Progenitor cell of endocrine pancreas (in vitro differentiated cells): ENCODE data around the gene SLC9A9. TPM values are rescaled to one million over a fixed set of nuclear protein-coding genes. Genes with fewer than 3 reads are reported as not detected.

Experiments used
- DNase-seq: peaks from one replicate; pipeline ENCODE4 v3.0.0; 2021; ENCODE audit warnings: low spot score; ENCODE audit not compliant: unreplicated experiment
- H3K27ac Mint-ChIP-seq: 2 replicates; pipeline ENCODE4 v1.8.0; 2021; ENCODE audit warnings: mild to moderate bottlenecking, moderate library complexity, mixed read lengths
- H3K27me3 Mint-ChIP-seq: 2 replicates; pipeline ENCODE4 v1.8.0; 2021; ENCODE audit warnings: mixed read lengths
- H3K36me3 Mint-ChIP-seq: 2 replicates; pipeline ENCODE4 v1.8.0; 2022; ENCODE audit warnings: mixed read lengths; ENCODE audit not compliant: insufficient read depth
- H3K4me1 Mint-ChIP-seq: 2 replicates; pipeline ENCODE4 v1.8.0; 2021; ENCODE audit warnings: low read depth, mixed read lengths
- H3K4me3 Mint-ChIP-seq: 2 replicates; pipeline ENCODE4 v1.8.0; 2021; ENCODE audit warnings: low read depth, mild to moderate bottlenecking, moderate library complexity, mixed read lengths
- H3K9me3 Mint-ChIP-seq: 2 replicates; pipeline ENCODE4 v1.8.0; 2021; ENCODE audit warnings: low read depth, mixed read lengths
- CTCF ChIP-seq: fragments of 200-600 bp; sonication (generic); IDR thresholded peaks from one replicate; pipeline ENCODE4 v1.5.0; 2021; ENCODE audit warnings: antibody characterized with exemption, mild to moderate bottlenecking; ENCODE audit not compliant: unreplicated experiment
- total RNA-seq: library from RNA; stranded (reverse); gene quantifications from 2 replicates; pipeline ENCODE4 v1.2.1, GENCODE V29; 2021

The SLC9A9 gene
- total RNA-seq, 1 donor from 2014 or later = 0.17 TPM

GRCh38 chr3:143220741-143221140 is 627.5 kb downstream of the SLC9A9 start:
- no peak overlapping the region for H3K4me3 Mint-ChIP-seq
- no peaks in the 10 kb centered on the region for H3K36me3 Mint-ChIP-seq
- H3K9me3 Mint-ChIP-seq = no peaks in the 10 kb centered on the region
- no peaks in the 10 kb centered on the region for H3K27me3 Mint-ChIP-seq
- peak overlapping the region; percentile 38 for H3K27ac Mint-ChIP-seq
- TF ChIP-seq CTCF = no peak
- no peak for DNase-seq
- peaks cover 9% of the 10 kb centered on the region for H3K4me1 Mint-ChIP-seq

DNA sequence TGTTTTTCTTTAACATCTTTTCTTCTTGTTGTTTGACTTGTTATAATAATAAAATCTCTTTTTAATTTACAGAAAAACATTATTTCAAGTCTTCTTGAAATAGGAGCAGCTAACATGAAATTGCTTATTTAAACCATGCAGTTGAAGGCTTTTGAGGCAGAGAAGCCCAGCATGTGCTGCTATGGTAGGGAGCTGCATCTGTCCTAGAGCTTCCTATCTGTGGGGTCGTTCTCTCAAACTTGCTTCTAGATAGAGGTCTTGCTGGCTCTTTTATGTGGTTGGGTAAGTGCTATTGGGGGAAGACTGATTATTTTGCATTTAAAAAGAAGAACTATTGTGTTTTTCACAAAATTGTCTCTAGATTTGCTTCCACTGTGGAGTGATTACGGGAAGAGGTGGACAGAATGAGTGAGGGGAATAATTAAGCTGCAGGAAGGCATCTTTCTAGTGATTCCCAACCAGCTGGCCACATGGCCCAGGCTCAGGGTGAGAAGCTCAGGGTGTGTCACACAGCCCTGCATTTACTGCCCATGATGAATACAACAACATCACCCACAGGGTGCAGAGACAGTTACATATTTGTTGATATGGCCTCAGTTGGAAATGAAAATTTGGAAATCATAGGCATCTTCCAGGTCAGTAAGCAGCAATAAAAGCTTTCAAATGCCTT is 630.0 kb downstream of the SLC9A9 start:
- TF ChIP-seq CTCF = no peak
- no peak overlapping the region for H3K4me3 Mint-ChIP-seq
- H3K9me3 Mint-ChIP-seq = no peaks in the 10 kb centered on the region
- H3K27ac Mint-ChIP-seq = no peak overlapping the region
- H3K4me1 Mint-ChIP-seq = peaks cover 7% of the 10 kb centered on the region
- DNase-seq = no peak
- H3K27me3 Mint-ChIP-seq = no peaks in the 10 kb centered on the region
- H3K36me3 Mint-ChIP-seq = no peaks in the 10 kb centered on the region

GRCh38 chr3:143217283-143217682 is 631.0 kb downstream of the SLC9A9 start:
- no peak overlapping the region for H3K4me3 Mint-ChIP-seq
- no peak for TF ChIP-seq CTCF
- H3K27me3 Mint-ChIP-seq = no peaks in the 10 kb centered on the region
- no peak overlapping the region for H3K27ac Mint-ChIP-seq
- peaks cover 4% of the 10 kb centered on the region for H3K4me1 Mint-ChIP-seq
- DNase-seq = no peak
- H3K9me3 Mint-ChIP-seq = no peaks in the 10 kb centered on the region
- no peaks in the 10 kb centered on the region for H3K36me3 Mint-ChIP-seq

GRCh38 chr3:143216709-143217182 is 631.5 kb downstream of the SLC9A9 start:
- no peak overlapping the region for H3K27ac Mint-ChIP-seq
- no peak for TF ChIP-seq CTCF

More at GRCh38 chr3:143216709-143217182, 631.5 kb downstream of the SLC9A9 start:
- no peak overlapping the region for H3K4me3 Mint-ChIP-seq
- H3K4me1 Mint-ChIP-seq = peaks cover 4% of the 10 kb centered on the region
- no peaks in the 10 kb centered on the region for H3K36me3 Mint-ChIP-seq
- DNase-seq = no peak
- H3K9me3 Mint-ChIP-seq = no peaks in the 10 kb centered on the region
- no peaks in the 10 kb centered on the region for H3K27me3 Mint-ChIP-seq

Other genes starting within 250 kb of the SLC9A9 start
- 35.4 and 37.0 TPM in 2 replicates for gene DIPK2A, start 123.4 kb upstream of the SLC9A9 start, total RNA-seq